GM18951 (cell line): ENCODE results near the gene MAML3.

Experiments
- POLR2A ChIP-seq: IDR thresholded peaks from 4 replicates; pipeline ENCODE4 v1.6.1; 2011; ENCODE audit warnings: mild to moderate bottlenecking; ENCODE audit not compliant: insufficient read length, insufficient read depth; ENCODE audit errors: extremely low read depth
- in situ Hi-C: fragments of 300-500 bp; cut with MboI; formaldehyde crosslinking; loops from one replicate; pipeline ENCODE4 v1.12.0; 2022; ENCODE audit warnings: low sequenced_read_pairs, mixed read lengths, inconsistent platforms; ENCODE audit not compliant: unreplicated experiment

Gene MAML3

DNA sequence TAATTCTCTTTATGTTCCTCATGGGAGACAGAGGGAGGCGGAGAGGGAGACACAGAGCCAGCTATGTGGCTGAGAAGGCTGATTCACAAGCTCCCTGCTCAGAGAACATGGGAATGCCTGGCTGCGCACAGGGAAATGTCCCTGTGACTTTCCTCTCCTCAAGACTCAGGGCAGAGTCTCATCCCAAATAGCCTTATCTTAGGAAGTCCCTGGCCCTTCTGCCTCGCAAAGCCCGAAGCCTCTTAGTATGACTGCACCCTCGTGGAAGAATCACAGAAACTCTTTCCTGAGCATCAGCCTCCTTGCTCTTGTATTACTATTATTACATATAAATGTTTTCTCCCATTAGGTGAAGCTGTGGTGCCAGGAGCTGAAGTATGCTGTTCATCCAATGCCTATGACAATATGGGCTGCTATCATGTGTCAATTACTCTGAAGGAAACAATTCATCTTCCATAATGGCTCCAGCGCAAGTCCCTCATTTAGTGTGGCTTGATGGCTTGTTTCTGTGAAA, 257.8 kb downstream of the MAML3 start:
- in situ Hi-C loops = no loop called here

GRCh38 chr4:139893801-139894200, 260.2 kb downstream of the MAML3 start:
- no peak for TF ChIP-seq POLR2A
- in situ Hi-C loops = no loop called here

More for the DNA sequence above, 257.8 kb downstream of the MAML3 start:
- TF ChIP-seq POLR2A = no peak

GRCh38 chr4:139892973-139893736, 260.8 kb downstream of the MAML3 start:
- no peak for TF ChIP-seq POLR2A
- in situ Hi-C loops = no loop called here

DNA sequence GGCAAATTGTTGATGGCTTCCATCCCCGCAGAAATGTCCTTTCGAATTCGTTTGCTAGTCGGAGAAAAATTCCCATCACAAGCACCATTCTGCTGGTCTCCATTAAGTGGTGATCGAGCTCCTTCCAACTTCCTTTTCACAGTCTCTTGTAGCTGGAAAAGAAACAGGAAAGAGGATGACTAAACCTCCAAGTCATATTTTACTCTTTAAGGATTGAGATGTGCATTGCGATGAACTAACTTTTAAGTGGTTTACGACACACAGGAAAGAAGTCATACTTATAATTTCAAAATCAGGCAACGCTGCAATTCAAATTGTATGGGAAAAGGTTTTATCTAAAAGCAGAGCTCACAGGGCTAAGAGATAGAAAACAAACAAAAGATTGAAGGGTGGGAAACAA, 263.2 kb downstream of the MAML3 start:
- in situ Hi-C loops = no loop called here
- TF ChIP-seq POLR2A = no peak

- in situ Hi-C loops = no loop called here
- TF ChIP-seq POLR2A = no peak
These were observed 264.1 kb downstream of the MAML3 start for GRCh38 chr4:139889901-139890300.

- no peak for TF ChIP-seq POLR2A
- in situ Hi-C loops = no loop called here
These were observed 264.7 kb downstream of the MAML3 start for GRCh38 chr4:139889264-139889663.

GRCh38 chr4:139887962-139888735, 265.8 kb downstream of the MAML3 start:
- TF ChIP-seq POLR2A = no peak
- in situ Hi-C loops = no loop called here

- no peak for TF ChIP-seq POLR2A
- in situ Hi-C loops = no loop called here
These were observed 266.6 kb downstream of the MAML3 start for GRCh38 chr4:139887376-139887802.

DNA sequence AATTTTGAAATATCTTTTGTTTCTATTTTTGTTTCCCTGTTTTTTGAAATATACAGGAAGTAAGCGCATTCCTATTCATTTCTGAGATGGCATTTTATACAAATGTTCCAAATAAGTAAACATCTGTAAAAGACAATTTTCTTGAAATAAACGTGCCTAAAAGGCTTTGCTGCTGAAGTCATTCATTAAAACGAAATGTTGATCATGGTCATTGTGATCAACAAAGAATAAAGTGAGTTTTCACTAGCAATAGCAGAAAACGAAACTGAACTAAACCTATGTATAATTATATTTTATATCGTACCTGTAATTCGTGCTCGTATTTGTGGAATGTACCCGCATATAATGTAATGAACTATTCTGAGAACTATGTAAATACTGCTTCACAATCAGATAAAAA, 267.2 kb downstream of the MAML3 start:
- TF ChIP-seq POLR2A = no peak
- in situ Hi-C loops = no loop called here

- TF ChIP-seq POLR2A = no peak
- in situ Hi-C loops = no loop called here
These were observed 269.5 kb downstream of the MAML3 start for GRCh38 chr4:139884438-139884837.

- in situ Hi-C loops = no loop called here
These were observed 273.1 kb downstream of the MAML3 start for GRCh38 chr4:139880841-139881240.

GRCh38 chr4:139878050-139878449, 275.9 kb downstream of the MAML3 start:
- no peak for TF ChIP-seq POLR2A
- in situ Hi-C loops = no loop called here

More at GRCh38 chr4:139880841-139881240, 273.1 kb downstream of the MAML3 start:
- no peak for TF ChIP-seq POLR2A

DNA sequence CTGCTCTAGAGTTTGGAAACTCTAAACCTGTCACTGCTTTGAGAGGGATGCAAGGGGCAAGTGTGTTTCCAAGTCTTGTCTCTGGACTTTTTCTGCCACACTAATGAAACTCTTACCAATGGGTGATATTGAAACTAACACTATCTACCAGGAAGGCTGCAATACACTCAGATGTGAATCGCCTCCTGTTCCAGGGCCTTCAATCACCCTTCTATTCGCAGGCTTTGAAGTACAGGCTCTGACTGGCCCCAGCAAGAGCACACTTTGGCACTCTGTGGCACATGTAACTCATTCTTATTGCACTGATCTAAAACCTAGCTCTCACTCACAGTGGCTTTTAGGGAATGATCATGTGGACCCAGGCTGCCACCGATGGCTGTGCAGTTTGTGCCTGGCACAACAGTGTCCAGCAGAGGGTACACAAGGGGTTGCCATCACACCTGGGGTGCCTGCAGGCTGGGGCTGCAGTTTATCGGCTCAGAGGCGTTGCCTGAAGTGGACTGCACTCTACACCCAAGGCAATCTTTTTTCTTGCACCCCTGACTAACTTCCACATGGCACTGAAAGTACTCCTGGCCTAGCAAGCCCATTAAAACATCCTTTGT, 277.5 kb downstream of the MAML3 start:
- TF ChIP-seq POLR2A = no peak
- in situ Hi-C loops = no loop called here
